HEK293 (cell line): ENCODE measurements around the gene CREB3L1.

ENCODE experiments used
- IKZF3 ChIP-seq: fragments of 450-650 bp; IDR thresholded peaks from 2 replicates; pipeline ENCODE4 v1.5.0; 2018; ENCODE audit warnings: missing biosample characterization, mild to moderate bottlenecking, missing genetic modification characterization, moderate library complexity
- KLF1 ChIP-seq: fragments of 450-650 bp; formaldehyde crosslinking; IDR thresholded peaks from 2 replicates; pipeline ENCODE4 v1.5.1; 2016; ENCODE audit warnings: missing biosample characterization, missing genetic modification characterization
- OSR2 ChIP-seq: fragments of 450-650 bp; formaldehyde crosslinking; IDR thresholded peaks from 2 replicates; pipeline ENCODE4 v1.5.1; 2016; ENCODE audit warnings: missing biosample characterization, missing genetic modification characterization
- PRDM1 ChIP-seq: fragments of 450-650 bp; formaldehyde crosslinking; IDR thresholded peaks from 2 replicates; pipeline ENCODE4; 2016; ENCODE audit warnings: missing biosample characterization, missing genetic modification characterization
- SETDB1 ChIP-seq: IDR thresholded peaks from one replicate; pipeline ENCODE4 v1.6.1; 2017; ENCODE audit warnings: mild to moderate bottlenecking, low read length, moderate library complexity, mixed read lengths; ENCODE audit not compliant: insufficient read length
- TCF7L2 ChIP-seq: IDR thresholded peaks from 2 replicates; pipeline ENCODE4 v1.6.1; 2011; ENCODE audit warnings: low read depth, mild to moderate bottlenecking, inconsistent platforms, low read length, moderate library complexity, borderline replicate concordance
- ZFHX2 ChIP-seq: fragments of 450-650 bp; formaldehyde crosslinking; conservative IDR thresholded peaks from 2 replicates; pipeline ENCODE4 v1.5.1; 2016; ENCODE audit warnings: missing biosample characterization, missing genetic modification characterization
- ZFP69B ChIP-seq: fragments of 450-650 bp; formaldehyde crosslinking; IDR thresholded peaks from 2 replicates; pipeline ENCODE4 v1.5.1; 2016; ENCODE audit warnings: missing biosample characterization, missing genetic modification characterization
- ZNF239 ChIP-seq: fragments of 450-650 bp; formaldehyde crosslinking; IDR thresholded peaks from 2 replicates; pipeline ENCODE4 v1.5.1; 2016; ENCODE audit warnings: missing biosample characterization, missing genetic modification characterization
- ZNF274 ChIP-seq, 2 experiments: fragments of 200-500 bp in 1 of 2; fragments of 450-650 bp in 1 of 2; sonication (Bioruptor generic) in 1 of 2; formaldehyde crosslinking in 1 of 2; IDR thresholded peaks; 2 replicates each; pipeline versions ENCODE4 v1.5.1 to v1.6.1; 2014 to 2016; ENCODE audit warnings: borderline replicate concordance in 1 of 2, inconsistent platforms in 1 of 2, low read length in 1 of 2, missing biosample characterization in 1 of 2, missing genetic modification characterization in 1 of 2
- ZNF292 ChIP-seq: fragments of 450-650 bp; formaldehyde crosslinking; IDR thresholded peaks from 2 replicates; pipeline ENCODE4 v1.5.1; 2016; ENCODE audit warnings: low read depth, missing biosample characterization, missing genetic modification characterization, borderline replicate concordance
- ZNF335 ChIP-seq: fragments of 450-650 bp; formaldehyde crosslinking; conservative IDR thresholded peaks from 2 replicates; pipeline ENCODE4 v1.5.1; 2016; ENCODE audit warnings: missing biosample characterization, missing genetic modification characterization
- ZNF354C ChIP-seq: fragments of 450-650 bp; formaldehyde crosslinking; IDR thresholded peaks from 2 replicates; pipeline ENCODE4 v1.5.1; 2016; ENCODE audit warnings: missing biosample characterization, missing genetic modification characterization, low read depth, borderline replicate concordance
- ZNF366 ChIP-seq: fragments of 450-650 bp; formaldehyde crosslinking; conservative IDR thresholded peaks from 2 replicates; pipeline ENCODE4 v1.5.1; 2016; ENCODE audit warnings: missing biosample characterization, missing genetic modification characterization
- ZNF37A ChIP-seq: fragments of 450-650 bp; IDR thresholded peaks from 2 replicates; pipeline ENCODE4 v1.5.1; 2018; ENCODE audit warnings: missing biosample characterization, missing genetic modification characterization
- ZNF394 ChIP-seq: fragments of 450-650 bp; formaldehyde crosslinking; IDR thresholded peaks from 2 replicates; pipeline ENCODE4 v1.5.1; 2016; ENCODE audit warnings: missing biosample characterization, missing genetic modification characterization, mild to moderate bottlenecking, moderate library complexity, borderline replicate concordance
- ZNF404 ChIP-seq: fragments of 450-650 bp; formaldehyde crosslinking; IDR thresholded peaks from 2 replicates; pipeline ENCODE4 v1.5.1; 2017; ENCODE audit warnings: missing biosample characterization, missing genetic modification characterization
- ZNF488 ChIP-seq: fragments of 450-650 bp; formaldehyde crosslinking; IDR thresholded peaks from 2 replicates; pipeline ENCODE4 v1.5.1; 2016; ENCODE audit warnings: missing biosample characterization, missing genetic modification characterization
- ZNF548 ChIP-seq: fragments of 450-650 bp; formaldehyde crosslinking; IDR thresholded peaks from 2 replicates; pipeline ENCODE4 v1.5.1; 2016; ENCODE audit warnings: missing biosample characterization, missing genetic modification characterization
- ZNF560 ChIP-seq: fragments of 450-650 bp; formaldehyde crosslinking; IDR thresholded peaks from 2 replicates; pipeline ENCODE4 v1.5.1; 2017; ENCODE audit warnings: missing biosample characterization, missing genetic modification characterization, borderline replicate concordance
- ZNF571 ChIP-seq: fragments of 450-650 bp; formaldehyde crosslinking; IDR thresholded peaks from 2 replicates; pipeline ENCODE4 v1.5.0; 2017; ENCODE audit warnings: missing biosample characterization, missing genetic modification characterization
- ZNF585B ChIP-seq: fragments of 450-650 bp; formaldehyde crosslinking; IDR thresholded peaks from 2 replicates; pipeline ENCODE4 v1.5.1; 2016; ENCODE audit warnings: missing biosample characterization, missing genetic modification characterization
- ZNF600 ChIP-seq: fragments of 450-650 bp; formaldehyde crosslinking; IDR thresholded peaks from 2 replicates; pipeline ENCODE4 v1.5.1; 2016; ENCODE audit warnings: missing biosample characterization, missing genetic modification characterization
- ZNF660 ChIP-seq: fragments of 450-650 bp; IDR thresholded peaks from 2 replicates; pipeline ENCODE4 v1.5.1; 2018; ENCODE audit warnings: missing biosample characterization, mild to moderate bottlenecking, missing genetic modification characterization
- ZNF707 ChIP-seq: fragments of 450-650 bp; formaldehyde crosslinking; IDR thresholded peaks from 2 replicates; pipeline ENCODE4 v1.5.1; 2016; ENCODE audit warnings: missing biosample characterization, missing genetic modification characterization
- ZNF776 ChIP-seq: fragments of 450-650 bp; formaldehyde crosslinking; IDR thresholded peaks from 2 replicates; pipeline ENCODE4 v1.5.0; 2017; ENCODE audit warnings: missing biosample characterization, missing genetic modification characterization, borderline replicate concordance
- ZNF785 ChIP-seq: fragments of 450-650 bp; formaldehyde crosslinking; IDR thresholded peaks from 2 replicates; pipeline ENCODE4 v1.5.1; 2016; ENCODE audit warnings: missing biosample characterization, missing genetic modification characterization
- TF ChIP-seq, protein P1 (sequence below): fragments of 450-650 bp; formaldehyde crosslinking; IDR thresholded peaks from 2 replicates; pipeline ENCODE4 v1.5.1; 2017; ENCODE audit warnings: missing biosample characterization, missing genetic modification characterization
- TF ChIP-seq, protein P2 (sequence below): fragments of 450-650 bp; formaldehyde crosslinking; IDR thresholded peaks from 2 replicates; pipeline ENCODE4 v1.5.1; 2016; ENCODE audit warnings: missing biosample characterization, missing genetic modification characterization, borderline replicate concordance
- TF ChIP-seq, protein P3 (sequence below): fragments of 450-650 bp; formaldehyde crosslinking; IDR thresholded peaks from 2 replicates; pipeline ENCODE4 v1.5.1; 2016; ENCODE audit warnings: missing biosample characterization, missing genetic modification characterization
- TF ChIP-seq, protein P4 (sequence below): fragments of 450-650 bp; formaldehyde crosslinking; IDR thresholded peaks from 2 replicates; pipeline ENCODE4 v1.5.1; 2016; ENCODE audit warnings: missing biosample characterization, missing genetic modification characterization, low read depth

Gene CREB3L1

DNA sequence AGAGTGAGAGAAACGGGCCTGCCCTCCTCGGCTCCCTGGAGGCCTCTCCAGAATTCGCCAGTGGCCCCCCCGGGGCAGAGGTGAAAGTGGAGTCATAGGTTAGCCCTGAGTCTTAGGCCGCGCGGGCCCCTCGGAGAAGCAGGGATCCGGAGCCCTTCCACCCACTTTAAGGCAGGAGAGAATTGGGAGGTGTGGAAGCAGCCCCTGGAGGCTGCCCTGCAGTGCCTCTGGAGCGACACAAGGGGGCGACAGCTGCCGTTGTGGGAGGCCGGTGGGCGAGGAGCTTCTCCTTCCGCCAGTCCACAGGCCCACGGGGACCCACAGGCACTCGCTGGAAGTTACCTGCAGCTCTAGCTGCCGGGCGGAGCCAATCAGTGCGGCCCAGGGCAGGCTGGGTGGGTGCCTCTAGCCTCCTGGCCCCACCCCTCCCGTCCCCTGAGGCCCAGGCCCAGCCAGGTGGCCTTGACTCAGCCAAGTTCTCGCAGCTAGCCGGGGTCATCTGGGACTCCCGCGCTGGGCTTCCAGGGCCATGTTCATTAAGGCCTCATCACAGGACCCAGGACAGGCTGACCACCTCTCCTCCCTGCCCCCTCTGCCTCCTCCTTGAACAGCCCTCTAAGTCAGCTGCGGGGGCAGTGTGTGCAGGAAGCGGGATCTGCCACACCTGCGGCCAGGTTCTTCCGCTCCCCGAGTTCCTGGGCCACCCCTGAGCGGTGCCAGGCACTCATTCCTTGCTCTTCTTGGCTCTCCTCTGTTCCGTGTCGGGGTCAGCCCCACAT, 74.8 kb downstream of the CREB3L1 start (continued):
- TF ChIP-seq, protein P1, sequence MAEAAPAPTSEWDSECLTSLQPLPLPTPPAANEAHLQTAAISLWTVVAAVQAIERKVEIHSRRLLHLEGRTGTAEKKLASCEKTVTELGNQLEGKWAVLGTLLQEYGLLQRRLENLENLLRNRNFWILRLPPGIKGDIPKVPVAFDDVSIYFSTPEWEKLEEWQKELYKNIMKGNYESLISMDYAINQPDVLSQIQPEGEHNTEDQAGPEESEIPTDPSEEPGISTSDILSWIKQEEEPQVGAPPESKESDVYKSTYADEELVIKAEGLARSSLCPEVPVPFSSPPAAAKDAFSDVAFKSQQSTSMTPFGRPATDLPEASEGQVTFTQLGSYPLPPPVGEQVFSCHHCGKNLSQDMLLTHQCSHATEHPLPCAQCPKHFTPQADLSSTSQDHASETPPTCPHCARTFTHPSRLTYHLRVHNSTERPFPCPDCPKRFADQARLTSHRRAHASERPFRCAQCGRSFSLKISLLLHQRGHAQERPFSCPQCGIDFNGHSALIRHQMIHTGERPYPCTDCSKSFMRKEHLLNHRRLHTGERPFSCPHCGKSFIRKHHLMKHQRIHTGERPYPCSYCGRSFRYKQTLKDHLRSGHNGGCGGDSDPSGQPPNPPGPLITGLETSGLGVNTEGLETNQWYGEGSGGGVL (tag by site-specific recombination) = no peak
- TF ChIP-seq ZNF600 (tag by site-specific recombination) = no peak
- TF ChIP-seq OSR2 (tag by site-specific recombination) = no peak
- TF ChIP-seq ZNF571 (tag by site-specific recombination) = no peak
- TF ChIP-seq, protein P2, sequence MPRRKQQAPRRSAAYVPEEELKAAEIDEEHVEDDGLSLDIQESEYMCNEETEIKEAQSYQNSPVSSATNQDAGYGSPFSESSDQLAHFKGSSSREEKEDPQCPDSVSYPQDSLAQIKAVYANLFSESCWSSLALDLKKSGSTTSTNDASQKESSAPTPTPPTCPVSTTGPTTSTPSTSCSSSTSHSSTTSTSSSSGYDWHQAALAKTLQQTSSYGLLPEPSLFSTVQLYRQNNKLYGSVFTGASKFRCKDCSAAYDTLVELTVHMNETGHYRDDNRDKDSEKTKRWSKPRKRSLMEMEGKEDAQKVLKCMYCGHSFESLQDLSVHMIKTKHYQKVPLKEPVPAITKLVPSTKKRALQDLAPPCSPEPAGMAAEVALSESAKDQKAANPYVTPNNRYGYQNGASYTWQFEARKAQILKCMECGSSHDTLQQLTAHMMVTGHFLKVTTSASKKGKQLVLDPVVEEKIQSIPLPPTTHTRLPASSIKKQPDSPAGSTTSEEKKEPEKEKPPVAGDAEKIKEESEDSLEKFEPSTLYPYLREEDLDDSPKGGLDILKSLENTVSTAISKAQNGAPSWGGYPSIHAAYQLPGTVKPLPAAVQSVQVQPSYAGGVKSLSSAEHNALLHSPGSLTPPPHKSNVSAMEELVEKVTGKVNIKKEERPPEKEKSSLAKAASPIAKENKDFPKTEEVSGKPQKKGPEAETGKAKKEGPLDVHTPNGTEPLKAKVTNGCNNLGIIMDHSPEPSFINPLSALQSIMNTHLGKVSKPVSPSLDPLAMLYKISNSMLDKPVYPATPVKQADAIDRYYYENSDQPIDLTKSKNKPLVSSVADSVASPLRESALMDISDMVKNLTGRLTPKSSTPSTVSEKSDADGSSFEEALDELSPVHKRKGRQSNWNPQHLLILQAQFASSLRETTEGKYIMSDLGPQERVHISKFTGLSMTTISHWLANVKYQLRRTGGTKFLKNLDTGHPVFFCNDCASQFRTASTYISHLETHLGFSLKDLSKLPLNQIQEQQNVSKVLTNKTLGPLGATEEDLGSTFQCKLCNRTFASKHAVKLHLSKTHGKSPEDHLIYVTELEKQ (tag by site-specific recombination) = no peak
- no peak for TF ChIP-seq ZNF585B (tag by site-specific recombination)
- no peak for TF ChIP-seq TCF7L2
- peak; percentile 60 for TF ChIP-seq ZFP69B (tag by site-specific recombination)
- TF ChIP-seq, protein P3, sequence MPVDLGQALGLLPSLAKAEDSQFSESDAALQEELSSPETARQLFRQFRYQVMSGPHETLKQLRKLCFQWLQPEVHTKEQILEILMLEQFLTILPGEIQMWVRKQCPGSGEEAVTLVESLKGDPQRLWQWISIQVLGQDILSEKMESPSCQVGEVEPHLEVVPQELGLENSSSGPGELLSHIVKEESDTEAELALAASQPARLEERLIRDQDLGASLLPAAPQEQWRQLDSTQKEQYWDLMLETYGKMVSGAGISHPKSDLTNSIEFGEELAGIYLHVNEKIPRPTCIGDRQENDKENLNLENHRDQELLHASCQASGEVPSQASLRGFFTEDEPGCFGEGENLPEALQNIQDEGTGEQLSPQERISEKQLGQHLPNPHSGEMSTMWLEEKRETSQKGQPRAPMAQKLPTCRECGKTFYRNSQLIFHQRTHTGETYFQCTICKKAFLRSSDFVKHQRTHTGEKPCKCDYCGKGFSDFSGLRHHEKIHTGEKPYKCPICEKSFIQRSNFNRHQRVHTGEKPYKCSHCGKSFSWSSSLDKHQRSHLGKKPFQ (tag by site-specific recombination) = no peak
- TF ChIP-seq KLF1 (tag by site-specific recombination) = 0 out of 2 replicates have a peak, but pooled peaks have one; percentile 22
- TF ChIP-seq PRDM1 = 0 out of 2 replicates have a peak, but pooled peaks have one; percentile 19
- TF ChIP-seq ZNF394 (tag by site-specific recombination) = peak; percentile 41; the same call in 1 of the 2 replicates
- TF ChIP-seq ZNF404 = no peak
- no peak for TF ChIP-seq ZNF548
- TF ChIP-seq ZNF366 (tag by site-specific recombination) = peak; percentile 54; the same call in 1 of the 2 replicates
- TF ChIP-seq ZNF785 (tag by site-specific recombination) = no peak
- no peak for TF ChIP-seq ZNF292 (tag by site-specific recombination)
- TF ChIP-seq ZNF660 (tag by site-specific recombination) = no peak
- no peak for TF ChIP-seq ZNF707 (tag by site-specific recombination)
- TF ChIP-seq, protein P4, sequence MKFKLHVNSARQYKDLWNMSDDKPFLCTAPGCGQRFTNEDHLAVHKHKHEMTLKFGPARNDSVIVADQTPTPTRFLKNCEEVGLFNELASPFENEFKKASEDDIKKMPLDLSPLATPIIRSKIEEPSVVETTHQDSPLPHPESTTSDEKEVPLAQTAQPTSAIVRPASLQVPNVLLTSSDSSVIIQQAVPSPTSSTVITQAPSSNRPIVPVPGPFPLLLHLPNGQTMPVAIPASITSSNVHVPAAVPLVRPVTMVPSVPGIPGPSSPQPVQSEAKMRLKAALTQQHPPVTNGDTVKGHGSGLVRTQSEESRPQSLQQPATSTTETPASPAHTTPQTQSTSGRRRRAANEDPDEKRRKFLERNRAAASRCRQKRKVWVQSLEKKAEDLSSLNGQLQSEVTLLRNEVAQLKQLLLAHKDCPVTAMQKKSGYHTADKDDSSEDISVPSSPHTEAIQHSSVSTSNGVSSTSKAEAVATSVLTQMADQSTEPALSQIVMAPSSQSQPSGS (tag by site-specific recombination) = no peak
- TF ChIP-seq ZNF239 (tag by site-specific recombination) = no peak
- TF ChIP-seq ZNF776 (tag by site-specific recombination) = no peak
- no peak for TF ChIP-seq ZNF335 (tag by site-specific recombination)
- no peak for TF ChIP-seq ZNF37A (tag by site-specific recombination)
- no peak for TF ChIP-seq SETDB1
- no peak for TF ChIP-seq ZNF354C (tag by site-specific recombination)
- no peak for TF ChIP-seq ZNF488 (tag by site-specific recombination)
- no peak for TF ChIP-seq ZNF274 (IDR thresholded peaks at IDR 0.05; ENCODE audit: low read length)
- no peak for TF ChIP-seq ZNF274 (tag by site-specific recombination; IDR thresholded peaks at IDR 0.05; ENCODE audit: borderline replicate concordance)
- TF ChIP-seq ZFHX2 = peak; percentile 78
- TF ChIP-seq IKZF3 (tag by site-specific recombination) = peak; percentile 30; the same call in 1 of the 2 replicates
- TF ChIP-seq ZNF560 (tag by site-specific recombination) = no peak
